Vagina (tissue), 2 donors: ENCODE results near the gene ZBTB21. TPM values are rescaled to one million over a fixed set of nuclear protein-coding genes. Genes with fewer than 3 reads are reported as not detected.

Source experiments
- DNase-seq, 2 donors: peaks; one replicate each; pipeline ENCODE4 v3.0.0-alpha.2; 2017; ENCODE audit errors: extremely low spot score in 2 of 2
- H3K27ac ChIP-seq: fragments of 200-600 bp; sonication (generic); one replicate; pipeline ENCODE4 v1.5.1; 2019
- H3K27me3 ChIP-seq: fragments of 200-600 bp; sonication (generic); one replicate; pipeline ENCODE4 v1.5.1; 2019
- H3K36me3 ChIP-seq, 2 donors: fragments of 200-600 bp; sonication (generic); one replicate each; pipeline ENCODE4 v1.5.1; 2017 to 2019
- H3K4me1 ChIP-seq: fragments of 200-600 bp; sonication (generic); one replicate; pipeline ENCODE4 v1.5.1; 2019
- H3K4me3 ChIP-seq, 2 donors: fragments of 200-600 bp; sonication (generic); 1 replicate in 1 of 2; 2 replicates in 1 of 2; pipeline ENCODE4 v1.5.1; 2016 to 2019
- H3K9me3 ChIP-seq: fragments of 200-600 bp; sonication (generic); one replicate; pipeline ENCODE4 v1.5.1; 2019
- POLR2A ChIP-seq, 2 donors: fragments of 450-650 bp; IDR thresholded peaks; one replicate each; pipeline ENCODE4 v1.6.1; 2017; ENCODE audit warnings: antibody characterized with exemption in 2 of 2, mild to moderate bottlenecking in 2 of 2, moderate library complexity in 2 of 2
- POLR2AphosphoS5 ChIP-seq, 2 donors: sonication (generic); formaldehyde crosslinking; IDR thresholded peaks; one replicate each; pipeline ENCODE4 v1.9.0; 2017; ENCODE audit warnings: antibody characterized with exemption in 2 of 2, mild to moderate bottlenecking in 2 of 2, low read depth in 1 of 2; ENCODE audit not compliant: insufficient read depth in 1 of 2
- intact Hi-C: fragments of 100-400 bp; cut with DNase I; formaldehyde crosslinking; loops from one replicate; pipeline ENCODE4 v1.15.1; 2023
- total RNA-seq: library from RNA; depleted of rRNA; stranded (reverse); fragments of >200 nt; gene quantifications from one replicate; pipeline ENCODE4 v1.2.3, GENCODE V29; 2016
- TF ChIP-seq, protein P1 (sequence below), 3 experiments: fragments of 450-650 bp in 2 of 3; fragments of 200-600 bp in 1 of 3; sonication (generic) in 1 of 3; IDR thresholded peaks; one replicate each; pipeline ENCODE4 v1.5.1; 2017 to 2019; ENCODE audit warnings: antibody characterized with exemption in 3 of 3, mild to moderate bottlenecking in 2 of 3, moderate library complexity in 2 of 3

ZBTB21 gene
- total RNA-seq, 1 donor from 2014 or later = 16.7 TPM

DNA sequence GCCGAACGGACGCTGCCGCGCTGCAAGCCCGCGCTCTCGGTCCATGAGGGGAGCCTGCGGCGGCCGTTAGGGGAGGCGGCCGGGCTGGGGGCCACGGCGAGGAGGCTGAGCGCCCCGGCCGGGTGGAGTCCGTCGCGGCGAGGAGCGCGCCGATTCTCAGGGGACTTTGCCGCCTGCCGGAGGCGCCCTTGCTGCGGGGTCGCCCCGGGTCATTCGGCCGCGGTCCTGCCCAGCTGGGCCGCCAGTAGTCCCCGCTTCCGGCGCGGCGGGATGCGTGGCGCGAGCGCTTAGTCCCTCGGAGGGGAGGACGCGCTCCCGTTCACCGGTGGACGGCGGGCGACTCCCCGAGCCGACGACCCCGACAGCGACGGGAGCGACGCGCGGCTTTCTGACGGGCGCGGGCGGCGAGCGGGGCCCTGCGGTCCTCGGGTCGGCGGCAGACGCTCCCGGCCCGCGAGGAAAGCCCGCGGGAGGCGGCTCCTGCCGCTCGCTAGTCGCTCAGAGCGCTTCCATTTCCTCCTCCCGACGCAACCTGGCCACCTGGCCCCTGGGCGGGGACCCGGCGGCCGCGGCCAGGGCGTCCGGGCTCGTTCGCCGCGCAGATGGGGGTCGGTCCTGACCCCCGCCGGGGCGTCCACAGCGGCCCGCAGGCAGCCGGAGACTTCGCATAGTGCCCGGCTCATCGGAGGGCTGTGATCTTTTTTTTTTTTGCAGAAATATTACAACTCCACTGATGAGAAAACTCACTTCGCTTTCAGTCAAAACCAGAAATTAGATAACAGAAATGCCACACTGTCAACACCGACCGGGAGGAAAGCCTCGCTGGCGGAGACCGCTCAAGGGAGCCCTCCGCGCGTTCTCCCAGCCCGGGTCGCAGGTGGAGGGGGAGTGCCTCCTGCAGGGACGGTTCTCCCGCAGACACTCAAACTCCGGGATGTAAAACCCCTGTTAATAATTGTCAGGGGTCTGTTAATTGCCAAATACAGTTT is 641 bp upstream of the ZBTB21 start:
- peaks cover 25% of the 10 kb centered on the region for H3K4me1 ChIP-seq
- peak in 1 of 2 donors; percentile 87 for DNase-seq
- no peaks in the 10 kb centered on the region for H3K27me3 ChIP-seq
- H3K9me3 ChIP-seq = no peaks in the 10 kb centered on the region
- H3K27ac ChIP-seq = peak overlapping the region; percentile 98
- peak overlapping the region; percentile 71 to 99 for H3K4me3 ChIP-seq
- TF ChIP-seq, protein P1, sequence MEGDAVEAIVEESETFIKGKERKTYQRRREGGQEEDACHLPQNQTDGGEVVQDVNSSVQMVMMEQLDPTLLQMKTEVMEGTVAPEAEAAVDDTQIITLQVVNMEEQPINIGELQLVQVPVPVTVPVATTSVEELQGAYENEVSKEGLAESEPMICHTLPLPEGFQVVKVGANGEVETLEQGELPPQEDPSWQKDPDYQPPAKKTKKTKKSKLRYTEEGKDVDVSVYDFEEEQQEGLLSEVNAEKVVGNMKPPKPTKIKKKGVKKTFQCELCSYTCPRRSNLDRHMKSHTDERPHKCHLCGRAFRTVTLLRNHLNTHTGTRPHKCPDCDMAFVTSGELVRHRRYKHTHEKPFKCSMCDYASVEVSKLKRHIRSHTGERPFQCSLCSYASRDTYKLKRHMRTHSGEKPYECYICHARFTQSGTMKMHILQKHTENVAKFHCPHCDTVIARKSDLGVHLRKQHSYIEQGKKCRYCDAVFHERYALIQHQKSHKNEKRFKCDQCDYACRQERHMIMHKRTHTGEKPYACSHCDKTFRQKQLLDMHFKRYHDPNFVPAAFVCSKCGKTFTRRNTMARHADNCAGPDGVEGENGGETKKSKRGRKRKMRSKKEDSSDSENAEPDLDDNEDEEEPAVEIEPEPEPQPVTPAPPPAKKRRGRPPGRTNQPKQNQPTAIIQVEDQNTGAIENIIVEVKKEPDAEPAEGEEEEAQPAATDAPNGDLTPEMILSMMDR (IDR thresholded peaks at IDR 0.05) = no peak
- TF ChIP-seq POLR2A (IDR thresholded peaks at IDR 0.05) = peak in 1 of 2 donors; percentile 2
- TF ChIP-seq POLR2AphosphoS5 (IDR thresholded peaks at IDR 0.05; ENCODE audit: insufficient read depth in 1 of 2, low read depth in 1 of 2) = peak in 1 of 2 donors; percentile 12
- intact Hi-C loops = no loop called here
- H3K36me3 ChIP-seq = no peaks in the 10 kb centered on the region

DNA sequence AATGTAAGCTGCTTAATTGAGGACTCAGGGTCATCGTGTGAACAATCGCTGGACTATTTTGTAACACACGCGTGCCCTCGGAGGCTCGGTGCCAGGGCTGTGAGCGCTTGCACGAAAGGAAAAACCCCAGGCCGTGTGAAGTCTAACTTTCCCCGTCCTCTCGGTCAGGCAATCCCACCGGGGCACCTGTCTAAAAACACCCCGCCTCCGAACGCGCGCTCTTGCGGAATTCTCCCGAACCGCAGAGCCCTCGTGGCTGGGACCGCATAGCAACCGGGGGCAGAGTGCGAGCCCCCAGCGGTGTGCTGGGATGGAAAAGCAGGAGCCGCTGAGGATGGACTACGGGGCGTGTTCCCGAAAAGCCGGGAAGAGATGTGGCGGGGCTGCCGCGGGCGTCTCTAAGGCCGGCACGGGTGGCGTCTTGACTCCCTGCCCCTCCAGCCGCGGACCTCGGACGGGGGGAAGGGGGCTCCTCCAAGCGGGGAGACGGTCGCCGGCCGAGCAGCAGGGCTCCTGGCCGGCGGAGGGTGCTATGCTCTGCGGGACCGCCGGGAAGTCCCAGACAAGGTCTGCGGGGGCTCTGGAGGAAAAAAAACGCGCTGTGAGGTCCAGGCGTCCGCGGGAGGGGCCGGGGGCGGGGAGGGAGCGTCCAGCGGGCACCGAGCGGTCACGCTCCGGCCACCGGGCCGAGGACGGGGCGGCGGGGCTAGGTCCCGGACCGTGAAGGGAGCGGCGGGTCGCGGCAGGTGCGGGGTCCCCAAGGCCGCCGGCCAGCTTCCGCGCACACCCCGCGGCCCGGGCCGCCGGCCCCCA is 936 bp downstream of the ZBTB21 start:
- intact Hi-C loops = loop anchor here (10.0 kb wide), 2 partner anchors 54 to 106 kb away; partner anchors contain the start of gene C2CD2
- no peaks in the 10 kb centered on the region for H3K36me3 ChIP-seq
- TF ChIP-seq, protein P1 (IDR thresholded peaks at IDR 0.05) = peak in 1 of 3 experiments; percentile 5
- no peak for TF ChIP-seq POLR2A (IDR thresholded peaks at IDR 0.05)

DNA sequence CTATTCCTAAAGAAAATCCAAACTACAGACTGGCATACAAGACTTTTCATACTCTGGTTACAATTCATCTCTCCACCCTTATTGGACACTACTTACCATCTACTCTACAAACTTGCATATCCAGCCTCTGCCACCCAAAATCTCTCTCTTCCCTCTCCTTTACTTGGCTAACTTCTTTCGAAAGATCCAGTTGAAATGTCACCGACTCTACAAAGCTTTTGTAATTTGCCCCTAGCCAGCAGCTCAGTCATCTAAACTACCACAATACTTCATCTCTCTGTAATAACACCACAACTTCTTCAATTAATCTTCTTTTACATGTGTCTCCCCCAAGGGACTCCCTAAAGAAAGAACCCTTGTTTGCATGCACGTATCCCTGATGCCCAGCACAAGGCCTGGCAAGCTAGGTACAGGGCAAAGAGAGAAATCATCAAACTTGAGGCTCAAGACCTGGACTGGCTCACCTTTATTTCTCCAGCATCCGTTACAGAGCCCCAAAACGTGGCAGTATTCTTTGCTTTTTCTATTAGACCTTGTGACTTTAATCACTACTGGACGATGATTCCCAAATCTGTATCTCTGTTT is 2.7 kb downstream of the ZBTB21 start:
- Histone ChIP-seq H3K4me1 (peaks cover 40% of the 10 kb centered on the region), H3K27ac (no peak overlapping the region), H3K4me3 (no peak overlapping the region), H3K36me3 (no peaks in the 10 kb centered on the region), H3K9me3 (no peaks in the 10 kb centered on the region), H3K27me3 (no peaks in the 10 kb centered on the region)
- TF ChIP-seq POLR2AphosphoS5 (IDR thresholded peaks at IDR 0.05; ENCODE audit: insufficient read depth in 1 of 2, low read depth in 1 of 2) (no peak), POLR2A (IDR thresholded peaks at IDR 0.05) (no peak)
- TF ChIP-seq, protein P1 (IDR thresholded peaks at IDR 0.05) = no peak
- peak in 1 of 2 donors; percentile 72 for DNase-seq
- intact Hi-C loops = loop anchor here (10.0 kb wide), 2 partner anchors 53 to 107 kb away; partner anchors contain the start of gene C2CD2

More for the DNA sequence above, 936 bp downstream of the ZBTB21 start:
- DNase-seq = peak in 1 of 2 donors; percentile 91
- Histone ChIP-seq H3K9me3 (no peaks in the 10 kb centered on the region), H3K27me3 (no peaks in the 10 kb centered on the region), H3K4me1 (peaks cover 25% of the 10 kb centered on the region), H3K27ac (peak overlapping the region; percentile 98), H3K4me3 (peak overlapping the region; percentile 71 to 99)

DNA sequence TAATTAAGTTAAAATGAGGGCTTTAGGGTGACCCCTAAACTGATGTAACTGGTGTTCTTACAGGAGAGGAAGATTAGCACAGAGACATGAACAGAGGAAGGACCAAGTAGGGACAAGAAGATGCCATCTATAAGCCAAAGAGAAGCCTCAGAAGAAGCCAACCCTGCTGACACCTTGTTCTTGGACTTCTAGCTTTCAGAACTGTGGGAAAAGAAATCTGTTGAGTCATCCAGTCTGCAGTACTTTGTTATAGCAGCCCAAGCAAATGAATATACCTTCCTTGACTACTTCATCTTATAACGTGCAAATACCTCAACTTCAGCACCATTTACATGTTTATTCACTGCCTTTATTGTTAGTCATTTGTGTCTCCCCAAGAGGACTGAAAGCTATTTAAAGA is 3.4 kb downstream of the ZBTB21 start:
- TF ChIP-seq, protein P1 (IDR thresholded peaks at IDR 0.05) = no peak
- no peak for TF ChIP-seq POLR2A (IDR thresholded peaks at IDR 0.05)
- no peak for TF ChIP-seq POLR2AphosphoS5 (IDR thresholded peaks at IDR 0.05; ENCODE audit: insufficient read depth in 1 of 2, low read depth in 1 of 2)

More for the DNA sequence above, 3.4 kb downstream of the ZBTB21 start:
- H3K36me3 ChIP-seq = no peaks in the 10 kb centered on the region
- peaks cover 42% of the 10 kb centered on the region for H3K4me1 ChIP-seq
- no peak overlapping the region for H3K27ac ChIP-seq
- no peak for DNase-seq
- no peak overlapping the region for H3K4me3 ChIP-seq
- H3K27me3 ChIP-seq = no peaks in the 10 kb centered on the region
- intact Hi-C loops = loop anchor here (10.0 kb wide), 2 partner anchors 52 to 108 kb away; partner anchors contain the start of gene C2CD2
- no peaks in the 10 kb centered on the region for H3K9me3 ChIP-seq
